Measurements from ENCODE around the gene RUNDC1.
"Not testable (repeated sequence)": the region's sequence is repeated elsewhere in the genome, so short reads cannot be mapped to it uniquely, and the experiment has no call there.

RUNDC1 gene

DNA sequence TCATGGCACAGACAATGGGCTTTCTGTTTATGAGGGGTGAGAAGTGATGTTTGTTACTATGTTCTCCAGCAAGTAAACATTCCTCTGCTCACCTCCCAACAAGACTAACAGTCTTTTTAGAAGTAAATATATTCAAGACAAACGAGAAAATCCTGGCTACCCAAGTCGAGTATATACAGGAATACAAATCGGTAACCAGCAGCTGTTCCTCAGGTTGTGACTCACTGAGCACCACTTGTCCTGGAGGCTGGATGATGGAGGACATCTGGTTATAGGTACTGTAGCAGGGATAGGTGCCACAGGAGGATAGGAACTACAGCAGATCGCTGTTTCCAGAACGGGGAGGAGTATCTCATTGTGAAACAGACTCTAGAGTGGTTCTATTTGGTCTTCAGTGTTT is 12.5 kb downstream of the RUNDC1 start:
- no peaks in the 10 kb centered on the region for H3K79me1 ChIP-seq (ENCODE audit: low read length)
- H3K4me1 ChIP-seq (ENCODE audit: control insufficient read depth in 1 of 2, insufficient read depth in 2 of 2, low read length in 2 of 2): peaks cover 2 to 3% of the 10 kb centered on the region in 2 experiments
- H2AFZ ChIP-seq (ENCODE audit: insufficient read depth, low read length, poor library complexity): no peak overlapping the region
- no peaks in the 10 kb centered on the region for H3K79me2 ChIP-seq (ENCODE audit: control insufficient read depth, insufficient read depth, low read length, poor library complexity)
- no peak overlapping the region for H2AK5ac ChIP-seq (ENCODE audit: low read length)
- H3K9me3 ChIP-seq (ENCODE audit: insufficient read depth, low read depth, low read length): no peaks in the 10 kb centered on the region
- no CpG with 5 or more reads among the region's 5 CpGs for WGBS (ENCODE audit: extremely low coverage, insufficient coverage, insufficient read length)
- no peak overlapping the region for H2BK12ac ChIP-seq (ENCODE audit: low read length)
- no peak overlapping the region for H3K23ac ChIP-seq (ENCODE audit: low read length)
- H3K36me3 ChIP-seq (ENCODE audit: control insufficient read depth in 1 of 2, insufficient read depth in 2 of 2, low read length in 2 of 2): peaks cover 24 to 37% of the 10 kb centered on the region in 2 experiments
- no peak overlapping the region for H3K14ac ChIP-seq (ENCODE audit: low read length)
- no peak overlapping the region for H3K4me3 ChIP-seq (ENCODE audit: low read depth, low read length)
- no peaks in the 10 kb centered on the region for H3K27me3 ChIP-seq (ENCODE audit: insufficient read depth, low read length)
- H3K4me2 ChIP-seq (ENCODE audit: low read length): no peak overlapping the region
- no peak overlapping the region for H4K8ac ChIP-seq (ENCODE audit: low read depth, low read length)
- no peak overlapping the region for H3K4ac ChIP-seq (ENCODE audit: low read depth, low read length)
- DNase-seq: peak in 1 of 2 donors; percentile 5
- no peak overlapping the region for H3K18ac ChIP-seq (ENCODE audit: low read length)
- no peak overlapping the region for H2BK120ac ChIP-seq (ENCODE audit: insufficient read depth, low read length, poor library complexity)
- H3K27ac ChIP-seq (ENCODE audit: low read depth, low read length): no peak overlapping the region
- no peak overlapping the region for H4K12ac ChIP-seq (ENCODE audit: low read depth, low read length)
- H3K9ac ChIP-seq (ENCODE audit: low read length): no peak overlapping the region
- H2BK5ac ChIP-seq (ENCODE audit: low read depth, low read length, poor library complexity): no peak overlapping the region
- no peak overlapping the region for H4K91ac ChIP-seq (ENCODE audit: low read depth, low read length)

DNA sequence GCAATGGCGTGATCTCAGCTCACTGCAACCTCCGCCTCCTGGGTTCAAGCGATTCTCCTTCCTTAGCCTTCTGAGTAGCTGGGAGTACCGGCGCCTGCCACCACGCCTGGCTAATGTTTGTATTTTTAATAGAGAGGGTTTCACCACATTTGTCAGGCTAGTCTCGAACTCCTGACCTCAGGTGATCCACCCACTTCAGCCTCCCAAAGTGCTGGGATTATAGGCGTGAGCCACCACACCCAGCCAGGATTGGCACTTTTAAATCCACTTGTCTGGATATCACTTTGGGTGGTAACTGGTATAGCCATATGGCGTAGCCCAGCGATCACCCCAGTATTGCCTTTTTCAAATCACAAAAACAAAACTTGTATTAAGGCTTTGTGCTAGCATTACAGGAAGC is 13.5 kb downstream of the RUNDC1 start:
- H3K27me3 ChIP-seq (ENCODE audit: insufficient read depth, low read length); H3K4ac ChIP-seq (ENCODE audit: low read depth, low read length); H3K4me1 ChIP-seq (ENCODE audit: control insufficient read depth in 1 of 2, insufficient read depth in 2 of 2, low read length in 2 of 2); H3K4me3 ChIP-seq (ENCODE audit: low read depth, low read length); H4K12ac ChIP-seq (ENCODE audit: low read depth, low read length); H2BK120ac ChIP-seq (ENCODE audit: insufficient read depth, low read length, poor library complexity); H4K91ac ChIP-seq (ENCODE audit: low read depth, low read length); H3K27ac ChIP-seq (ENCODE audit: low read depth, low read length); H2BK5ac ChIP-seq (ENCODE audit: low read depth, low read length, poor library complexity); H3K23ac ChIP-seq (ENCODE audit: low read length); H3K79me1 ChIP-seq (ENCODE audit: low read length); H2BK12ac ChIP-seq (ENCODE audit: low read length); DNase-seq; H3K4me2 ChIP-seq (ENCODE audit: low read length); H4K8ac ChIP-seq (ENCODE audit: low read depth, low read length); H3K9ac ChIP-seq (ENCODE audit: low read length); H2AK5ac ChIP-seq (ENCODE audit: low read length); H3K9me3 ChIP-seq (ENCODE audit: insufficient read depth, low read depth, low read length); H3K14ac ChIP-seq (ENCODE audit: low read length); H3K79me2 ChIP-seq (ENCODE audit: control insufficient read depth, insufficient read depth, low read length, poor library complexity); H3K18ac ChIP-seq (ENCODE audit: low read length); H2AFZ ChIP-seq (ENCODE audit: insufficient read depth, low read length, poor library complexity): not testable (repeated sequence)
- no CpG with 5 or more reads among the region's 10 CpGs for WGBS (ENCODE audit: extremely low coverage, insufficient coverage, insufficient read length)
- peaks cover 22 to 30% of the 10 kb centered on the region in 2 experiments for H3K36me3 ChIP-seq (ENCODE audit: control insufficient read depth in 1 of 2, insufficient read depth in 2 of 2, low read length in 2 of 2)

GRCh38 chr17:42997390-42997983 is 17.1 kb downstream of the RUNDC1 start:
- Histone ChIP-seq H3K4me2 (ENCODE audit: low read length) (peak overlapping the region; percentile 52), H4K91ac (ENCODE audit: low read depth, low read length) (no peak overlapping the region), H3K79me2 (ENCODE audit: control insufficient read depth, insufficient read depth, low read length, poor library complexity) (peaks cover 11% of the 10 kb centered on the region), H3K4ac (ENCODE audit: low read depth, low read length) (no peak overlapping the region), H3K4me3 (ENCODE audit: low read depth, low read length) (no peak overlapping the region), H3K27ac (ENCODE audit: low read depth, low read length) (no peak overlapping the region), H3K79me1 (ENCODE audit: low read length) (peaks cover 5% of the 10 kb centered on the region), H2BK120ac (ENCODE audit: insufficient read depth, low read length, poor library complexity) (no peak overlapping the region), H2AK5ac (ENCODE audit: low read length) (no peak overlapping the region), H3K27me3 (ENCODE audit: insufficient read depth, low read length) (no peaks in the 10 kb centered on the region), H2AFZ (ENCODE audit: insufficient read depth, low read length, poor library complexity) (no peak overlapping the region), H3K23ac (ENCODE audit: low read length) (no peak overlapping the region), H2BK12ac (ENCODE audit: low read length) (no peak overlapping the region), H3K18ac (ENCODE audit: low read length) (no peak overlapping the region), H3K36me3 (ENCODE audit: control insufficient read depth in 1 of 2, insufficient read depth in 2 of 2, low read length in 2 of 2) (peaks cover 17 to 29% of the 10 kb centered on the region in 2 experiments), H3K9ac (ENCODE audit: low read length) (no peak overlapping the region), H3K9me3 (ENCODE audit: insufficient read depth, low read depth, low read length) (no peaks in the 10 kb centered on the region), H3K14ac (ENCODE audit: low read length) (peak overlapping the region; percentile 45), H2BK5ac (ENCODE audit: low read depth, low read length, poor library complexity) (no peak overlapping the region), H4K12ac (ENCODE audit: low read depth, low read length) (peak overlapping the region; percentile 75), H4K8ac (ENCODE audit: low read depth, low read length) (peak overlapping the region; percentile 87), H3K4me1 (ENCODE audit: control insufficient read depth in 1 of 2, insufficient read depth in 2 of 2, low read length in 2 of 2) (peaks cover 3 to 5% of the 10 kb centered on the region in 2 experiments)
- WGBS (ENCODE audit: extremely low coverage, insufficient coverage, insufficient read length): no CpG with 5 or more reads among the region's 5 CpGs
- DNase-seq: no peak

GRCh38 chr17:42997984-42998938 is 17.9 kb downstream of the RUNDC1 start, which contains the start of gene RPL27:
RPL27 (plus strand) TSS chr17:42998419; CDS start chr17:42998751, 332 bp downstream.
- WGBS (ENCODE audit: extremely low coverage, insufficient coverage, insufficient read length): no CpG with 5 or more reads among the region's 49 CpGs
- Histone ChIP-seq H2BK120ac (ENCODE audit: insufficient read depth, low read length, poor library complexity) (peak within 1 kb of the TSS; percentile 3), H2BK5ac (ENCODE audit: low read depth, low read length, poor library complexity) (peak within 1 kb of the TSS; percentile 91), H3K4ac (ENCODE audit: low read depth, low read length) (peak within 1 kb of the TSS; percentile 41), H3K79me2 (ENCODE audit: control insufficient read depth, insufficient read depth, low read length, poor library complexity) (peaks cover 11% of the 10 kb centered on the region), H2BK12ac (ENCODE audit: low read length) (no peak within 1 kb of the TSS), H4K12ac (ENCODE audit: low read depth, low read length) (peak within 1 kb of the TSS; percentile 86), H3K4me3 (ENCODE audit: low read depth, low read length) (peak within 1 kb of the TSS; percentile 94), H3K36me3 (ENCODE audit: control insufficient read depth in 1 of 2, insufficient read depth in 2 of 2, low read length in 2 of 2) (peaks cover 23 to 32% of the 10 kb centered on the region in 2 experiments), H3K79me1 (ENCODE audit: low read length) (peaks cover 5% of the 10 kb centered on the region), H4K8ac (ENCODE audit: low read depth, low read length) (peak within 1 kb of the TSS; percentile 87), H2AFZ (ENCODE audit: insufficient read depth, low read length, poor library complexity) (peak within 1 kb of the TSS; percentile 58), H3K4me2 (ENCODE audit: low read length) (peak within 1 kb of the TSS; percentile 83), H3K4me1 (ENCODE audit: control insufficient read depth in 1 of 2, insufficient read depth in 2 of 2, low read length in 2 of 2) (peaks cover 3 to 5% of the 10 kb centered on the region in 2 experiments), H4K91ac (ENCODE audit: low read depth, low read length) (peak within 1 kb of the TSS; percentile 80), H3K9me3 (ENCODE audit: insufficient read depth, low read depth, low read length) (no peaks in the 10 kb centered on the region), H2AK5ac (ENCODE audit: low read length) (peak within 1 kb of the TSS; percentile 21), H3K14ac (ENCODE audit: low read length) (peak within 1 kb of the TSS; percentile 86), H3K27me3 (ENCODE audit: insufficient read depth, low read length) (no peaks in the 10 kb centered on the region), H3K18ac (ENCODE audit: low read length) (peak within 1 kb of the TSS; percentile 82), H3K27ac (ENCODE audit: low read depth, low read length) (peak within 1 kb of the TSS; percentile 85), H3K23ac (ENCODE audit: low read length) (no peak within 1 kb of the TSS), H3K9ac (ENCODE audit: low read length) (peak within 1 kb of the TSS; percentile 93)
- peak; percentile 100 for DNase-seq

Measured in trophoblast cell (in vitro differentiated cells and primary cell).